Measurements from ENCODE around the gene CLDN10.

DNA sequence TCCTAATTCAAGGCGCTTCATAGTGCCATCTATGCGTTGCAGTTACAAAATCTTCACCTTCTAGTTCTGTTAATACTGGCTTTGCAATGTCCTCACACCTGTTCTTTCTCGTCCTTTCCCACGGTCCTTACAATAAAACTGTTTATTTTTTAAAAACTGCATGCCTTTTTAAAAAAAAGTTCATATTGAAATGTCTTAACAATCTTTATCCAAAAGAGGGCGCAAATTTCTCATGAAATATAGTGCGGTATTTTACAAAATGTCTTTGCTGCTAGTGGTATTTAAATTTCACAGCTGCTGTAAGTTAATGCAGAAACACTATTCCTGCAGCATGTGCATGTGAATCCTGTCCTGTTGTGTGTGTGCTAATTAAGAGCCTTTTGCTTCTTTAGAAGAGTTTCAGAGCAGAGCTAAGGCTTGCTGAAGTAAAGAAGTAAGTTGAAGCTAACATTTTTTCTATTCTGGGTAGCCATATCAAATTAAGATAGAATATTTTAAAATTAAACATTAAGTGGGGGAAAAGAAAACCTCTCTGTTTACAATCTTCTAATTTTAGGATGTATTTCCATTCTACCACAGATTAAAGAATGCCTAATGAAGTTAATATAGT lies 15.8 kb upstream of the CLDN10 start:
- no peak for TF ChIP-seq EZH2 (IDR thresholded peaks at IDR 0.05; ENCODE audit: borderline replicate concordance, low read length)
- TF ChIP-seq, protein P1, sequence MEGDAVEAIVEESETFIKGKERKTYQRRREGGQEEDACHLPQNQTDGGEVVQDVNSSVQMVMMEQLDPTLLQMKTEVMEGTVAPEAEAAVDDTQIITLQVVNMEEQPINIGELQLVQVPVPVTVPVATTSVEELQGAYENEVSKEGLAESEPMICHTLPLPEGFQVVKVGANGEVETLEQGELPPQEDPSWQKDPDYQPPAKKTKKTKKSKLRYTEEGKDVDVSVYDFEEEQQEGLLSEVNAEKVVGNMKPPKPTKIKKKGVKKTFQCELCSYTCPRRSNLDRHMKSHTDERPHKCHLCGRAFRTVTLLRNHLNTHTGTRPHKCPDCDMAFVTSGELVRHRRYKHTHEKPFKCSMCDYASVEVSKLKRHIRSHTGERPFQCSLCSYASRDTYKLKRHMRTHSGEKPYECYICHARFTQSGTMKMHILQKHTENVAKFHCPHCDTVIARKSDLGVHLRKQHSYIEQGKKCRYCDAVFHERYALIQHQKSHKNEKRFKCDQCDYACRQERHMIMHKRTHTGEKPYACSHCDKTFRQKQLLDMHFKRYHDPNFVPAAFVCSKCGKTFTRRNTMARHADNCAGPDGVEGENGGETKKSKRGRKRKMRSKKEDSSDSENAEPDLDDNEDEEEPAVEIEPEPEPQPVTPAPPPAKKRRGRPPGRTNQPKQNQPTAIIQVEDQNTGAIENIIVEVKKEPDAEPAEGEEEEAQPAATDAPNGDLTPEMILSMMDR (IDR thresholded peaks at IDR 0.05; ENCODE audit: low read length), result peak; percentile 76
